HG02970 (cell line): ENCODE results near the gene INCA1.
A peak's percentile ranks its signal among the peaks of the same experiment; 100 is the strongest.

Experiments used
- ATAC-seq: cut with Tn5 transposase; IDR thresholded peaks from one replicate; pipeline ENCODE4 v1.9.1; 2021; ENCODE audit warnings: mild to moderate bottlenecking, moderate library complexity, moderate number of reproducible peaks; ENCODE audit not compliant: unreplicated experiment, low FRiP score

INCA1 gene

DNA sequence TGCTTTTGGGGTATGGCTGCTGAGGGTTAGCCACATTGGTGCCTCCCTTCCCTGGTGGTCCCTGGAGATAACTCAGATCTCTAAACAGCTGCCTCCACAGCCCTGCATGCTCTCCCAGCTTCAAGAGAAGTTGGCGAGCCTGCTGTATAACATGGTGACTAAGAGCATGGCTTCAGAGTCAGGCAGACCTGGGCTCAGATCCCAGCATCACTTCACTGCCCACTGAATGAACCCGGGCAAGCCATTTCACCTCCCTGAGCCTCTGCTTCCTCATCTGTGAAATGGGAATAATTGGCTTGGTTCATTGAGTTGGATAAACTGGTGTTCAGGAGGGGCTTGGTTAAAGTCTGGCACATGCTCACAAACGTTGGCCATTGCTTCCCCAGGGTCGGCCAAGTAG lies 17.0 kb upstream of the INCA1 start:
- ATAC-seq = no peak

DNA sequence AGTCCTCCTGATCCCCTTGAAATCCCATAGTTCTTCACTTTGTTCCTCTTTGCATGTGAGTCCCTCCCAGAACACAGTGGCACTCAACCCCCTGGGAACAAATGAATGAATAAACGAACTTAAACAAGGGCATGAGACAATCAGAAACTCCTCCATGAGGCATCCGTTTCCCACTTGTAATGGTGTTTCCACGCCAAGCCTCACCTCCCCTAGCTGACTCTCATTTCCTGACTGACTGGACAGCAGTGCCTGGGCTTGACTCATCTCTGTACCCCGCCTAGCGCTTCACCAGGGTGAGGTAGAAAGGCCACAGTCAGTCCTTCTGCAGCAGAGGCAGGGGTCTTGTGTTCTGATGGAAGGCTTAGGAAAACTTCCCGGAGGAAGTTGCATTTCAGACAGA lies 14.6 kb upstream of the INCA1 start:
- ATAC-seq = no peak

- no peak for ATAC-seq
Measured at GRCh38 chr17:5003214-5003867, 6.0 kb upstream of the INCA1 start.

- ATAC-seq = no peak
Measured at GRCh38 chr17:5002121-5002788, 4.9 kb upstream of the INCA1 start.

GRCh38 chr17:5000237-5000639 lies 2.9 kb upstream of the INCA1 start:
- no peak for ATAC-seq

GRCh38 chr17:4999430-5000093 lies 2.2 kb upstream of the INCA1 start:
- ATAC-seq = no peak

DNA sequence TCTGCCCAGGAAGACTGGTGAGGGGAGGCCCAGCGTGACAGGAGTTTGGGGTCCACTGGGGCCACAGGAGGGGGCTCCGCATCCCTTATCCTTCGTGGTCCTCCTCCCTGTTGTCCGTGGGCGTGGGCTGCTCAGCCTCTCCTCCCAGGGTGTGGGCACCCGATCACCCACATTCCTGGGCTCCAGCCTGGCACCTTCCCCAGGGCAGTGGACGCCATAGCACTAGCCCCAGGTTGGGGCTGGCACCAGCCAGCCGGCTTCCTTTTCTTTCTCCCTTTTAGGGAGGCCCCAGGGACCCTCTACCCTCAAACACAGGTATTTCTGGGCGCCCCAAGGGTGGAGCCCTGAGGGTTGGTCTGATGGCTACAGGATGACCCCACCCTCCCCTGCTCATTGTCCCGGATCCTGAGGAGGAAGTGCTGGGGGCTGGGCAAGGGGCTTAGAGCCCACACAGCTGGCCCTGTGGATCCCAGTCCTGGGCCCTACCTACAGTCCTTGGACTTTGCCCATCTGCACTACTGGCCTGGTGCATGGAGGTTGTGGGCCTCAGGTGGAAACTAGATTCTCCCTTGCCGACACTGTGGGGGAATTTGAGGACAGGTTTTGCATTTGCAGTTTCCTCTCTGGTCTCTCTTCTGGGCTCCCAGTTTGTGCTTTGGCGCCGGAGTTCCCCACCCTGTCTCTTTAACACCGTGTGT lies 1.6 kb upstream of the INCA1 start:
- no peak for ATAC-seq

DNA sequence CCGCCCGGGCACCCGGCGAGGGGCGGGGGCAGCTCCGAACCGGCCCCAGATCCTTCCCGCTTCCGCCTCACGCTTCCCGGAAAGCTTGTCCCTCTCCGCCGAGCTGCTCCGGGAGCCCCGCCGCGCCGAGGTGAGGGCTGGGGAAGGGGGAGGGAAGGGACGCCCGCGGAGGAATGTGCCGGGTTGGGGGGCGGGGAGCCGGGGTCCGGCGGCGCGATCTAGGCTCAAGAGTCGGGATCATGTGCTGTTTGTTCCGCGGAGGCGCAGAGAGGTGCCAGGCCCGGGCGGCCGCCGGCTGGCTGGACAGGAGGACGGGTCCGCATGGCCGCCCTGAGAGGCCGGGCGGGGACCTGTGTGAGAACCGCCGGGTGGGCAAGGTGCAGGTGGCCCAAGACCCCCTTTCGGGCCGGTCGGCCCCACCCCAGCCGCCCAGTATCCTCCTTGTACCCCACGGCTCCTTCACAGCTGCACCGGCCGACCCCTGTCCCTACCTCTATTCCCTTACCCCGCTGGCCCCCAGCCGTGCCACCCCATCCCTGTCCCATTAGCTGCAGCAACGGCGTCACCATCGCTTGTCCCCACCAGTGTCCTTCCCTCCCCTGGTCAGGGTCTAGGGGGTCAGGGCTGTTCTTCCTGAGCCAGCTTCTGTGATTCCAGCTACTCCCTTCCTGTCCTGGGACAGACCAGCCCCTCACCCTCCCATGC lies 857 bp upstream of the INCA1 start:
- ATAC-seq = peak; percentile 2

GRCh38 chr17:4994081-4994595 lies 3.2 kb downstream of the INCA1 start:
- no peak for ATAC-seq

- no peak for ATAC-seq
Measured at GRCh38 chr17:4987767-4988567, 9.4 kb downstream of the INCA1 start.

- ATAC-seq = peak; percentile 63
Measured at GRCh38 chr17:4986951-4987766, 10.2 kb downstream of the INCA1 start, which contains the start of gene CAMTA2. TSS of gene CAMTA2 (minus strand) at chr17:4987675. CDS start at chr17:4986222, 1,453 bp downstream.

- ATAC-seq = no peak
Measured at GRCh38 chr17:4986403-4986802, 10.9 kb downstream of the INCA1 start.

DNA sequence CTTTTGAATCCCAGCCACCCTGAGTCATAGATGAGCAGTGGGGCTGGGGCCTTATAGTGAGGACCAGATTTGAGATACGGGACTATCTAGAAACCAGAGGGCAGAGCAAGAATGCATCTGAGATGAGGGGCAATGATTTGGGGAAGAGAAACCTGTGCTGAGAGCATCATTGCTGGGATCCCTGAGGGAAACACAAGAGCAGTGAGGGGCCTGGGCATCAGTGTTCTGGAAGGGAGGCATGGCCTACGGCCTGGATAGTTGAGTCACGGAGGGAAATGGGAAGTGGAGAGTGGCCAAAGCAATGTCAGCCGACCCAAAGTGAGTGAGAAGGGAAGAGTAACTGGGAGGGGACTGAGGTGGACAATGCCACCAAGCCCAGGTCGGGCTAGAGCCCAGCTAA lies 15.0 kb downstream of the INCA1 start:
- ATAC-seq = no peak

DNA sequence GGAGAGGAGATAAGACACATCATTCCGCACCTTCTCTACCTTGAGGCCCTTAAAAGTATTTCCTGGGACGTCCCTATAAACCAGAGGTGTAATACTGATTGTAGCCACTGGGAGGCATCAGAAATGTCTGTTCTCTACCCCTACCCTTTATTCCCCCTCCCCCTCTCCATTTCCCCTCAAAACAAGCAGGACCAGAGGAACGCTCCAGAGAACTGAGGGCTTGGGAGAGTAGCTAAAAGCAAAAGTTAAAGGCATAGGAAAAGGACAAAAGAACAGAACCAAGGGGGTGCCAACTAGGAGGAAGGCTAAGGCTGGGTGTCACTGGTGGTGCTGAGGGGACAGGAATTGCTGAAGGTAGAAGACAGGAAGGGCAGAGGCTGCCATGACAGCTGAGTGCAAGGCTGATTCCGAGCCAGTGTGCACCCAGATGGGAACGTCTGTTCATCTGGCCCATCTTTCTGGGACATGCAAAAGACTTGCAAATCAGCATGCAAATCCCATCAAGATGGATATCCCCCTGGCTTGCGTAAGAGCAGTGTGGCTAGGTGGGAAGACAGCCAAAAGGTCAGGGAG lies 16.6 kb downstream of the INCA1 start:
- no peak for ATAC-seq

DNA sequence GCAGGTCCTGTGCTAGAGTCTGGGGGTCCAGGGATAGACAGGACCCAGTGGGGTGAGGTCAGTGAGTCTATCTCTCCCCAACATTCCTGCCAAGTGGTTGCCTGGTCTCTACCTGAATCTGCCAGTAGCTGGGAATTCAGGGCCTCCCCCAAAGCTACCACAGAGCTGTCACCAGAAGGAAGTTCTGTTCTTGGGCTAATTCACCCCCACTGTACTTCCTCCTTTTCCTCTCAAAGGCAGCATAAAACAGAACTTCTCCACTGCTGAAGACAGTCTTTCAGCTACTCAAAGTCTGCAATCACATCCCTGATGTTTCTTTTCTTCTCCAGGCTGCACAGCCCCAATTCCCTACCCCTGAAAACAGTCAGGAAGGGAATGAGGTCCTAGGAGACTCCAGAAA lies 18.6 kb downstream of the INCA1 start:
- ATAC-seq = no peak

GRCh38 chr17:4974115-4974670 lies 23.1 kb downstream of the INCA1 start:
- ATAC-seq = no peak

DNA sequence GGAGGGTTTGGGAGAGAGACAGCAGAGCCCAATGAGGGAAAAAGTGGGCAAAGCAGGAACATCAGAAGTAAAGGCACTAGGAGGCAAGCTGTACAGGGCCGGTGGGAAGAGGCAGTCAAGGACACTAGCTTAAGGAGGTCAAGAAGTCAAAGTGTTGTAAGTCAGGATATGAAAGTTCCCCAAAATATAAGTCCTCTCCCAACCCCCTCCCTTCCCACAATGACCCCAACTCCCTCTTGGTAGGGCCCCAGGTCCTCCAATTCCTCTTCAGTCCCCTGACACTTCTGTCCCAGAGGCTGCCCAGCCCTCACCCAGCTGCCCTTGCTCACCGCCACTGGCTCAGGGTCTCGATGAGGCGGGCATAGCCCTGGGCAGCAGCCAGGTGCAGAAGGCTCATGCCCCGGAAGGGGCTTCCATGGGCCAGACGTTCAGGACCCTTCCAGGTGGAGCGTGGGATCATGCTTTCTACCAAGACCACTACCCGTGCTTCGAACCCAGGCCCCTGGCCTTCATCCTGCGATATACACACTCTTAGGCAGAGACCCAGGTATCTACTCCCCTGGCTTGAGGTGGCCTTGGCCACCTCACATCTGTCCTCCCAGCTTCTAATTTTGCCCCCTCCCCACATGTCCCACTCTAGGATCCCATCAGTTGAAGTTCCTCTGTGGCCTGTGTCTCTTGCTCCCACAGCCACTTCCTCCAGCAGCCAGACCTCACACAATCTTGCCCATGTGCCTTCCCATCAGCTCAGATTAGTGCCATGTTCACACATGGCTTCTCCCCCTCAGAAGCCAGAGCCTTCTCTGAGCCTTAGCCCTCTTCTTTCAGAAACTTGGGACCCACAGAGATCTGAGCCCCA lies 23.8 kb downstream of the INCA1 start:
- ATAC-seq = no peak
